22Rv1 (cell line): ENCODE data around the gene CMSS1.

Source experiments
- CTCF ChIP-seq: fragments of 450-650 bp; IDR thresholded peaks from 2 replicates; pipeline ENCODE4 v1.5.1; 2017; ENCODE audit warnings: mild to moderate bottlenecking
- ZFX ChIP-seq: fragments of 450-650 bp; IDR thresholded peaks from 2 replicates; pipeline ENCODE4 v1.6.1; 2017; ENCODE audit warnings: antibody characterized with exemption, borderline replicate concordance

DNA sequence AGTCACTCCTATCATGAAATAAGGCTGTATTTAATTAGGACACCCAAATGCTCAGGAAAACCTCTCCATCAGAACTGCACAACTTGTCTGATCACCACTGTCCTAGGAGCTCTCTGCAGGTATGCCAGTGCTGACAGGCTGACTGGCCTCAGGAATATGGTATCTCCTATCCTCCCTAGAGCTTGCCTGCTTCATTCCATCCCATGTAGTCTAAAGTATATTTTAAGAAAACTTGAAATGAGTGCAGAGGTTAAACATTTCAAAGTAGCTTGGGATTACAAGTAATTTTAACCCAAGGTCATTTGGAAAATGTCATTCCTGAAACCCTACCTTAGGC lies 273.0 kb downstream of the CMSS1 start:
- TF ChIP-seq CTCF: no peak
- no peak for TF ChIP-seq ZFX
